ENCODE measurements around the gene DCAF4L1.

The DCAF4L1 gene

GRCh38 chr4:41969671-41970070, 11.9 kb upstream of the DCAF4L1 start:
- TF ChIP-seq CTCF (conservative IDR thresholded peaks at IDR 0.05) = no peak
- no peak overlapping the region for H3K27ac ChIP-seq

- TF ChIP-seq CTCF (conservative IDR thresholded peaks at IDR 0.05) = no peak
- no peak overlapping the region for H3K27ac ChIP-seq
These were observed 6.2 kb upstream of the DCAF4L1 start for GRCh38 chr4:41975341-41975740.

DNA sequence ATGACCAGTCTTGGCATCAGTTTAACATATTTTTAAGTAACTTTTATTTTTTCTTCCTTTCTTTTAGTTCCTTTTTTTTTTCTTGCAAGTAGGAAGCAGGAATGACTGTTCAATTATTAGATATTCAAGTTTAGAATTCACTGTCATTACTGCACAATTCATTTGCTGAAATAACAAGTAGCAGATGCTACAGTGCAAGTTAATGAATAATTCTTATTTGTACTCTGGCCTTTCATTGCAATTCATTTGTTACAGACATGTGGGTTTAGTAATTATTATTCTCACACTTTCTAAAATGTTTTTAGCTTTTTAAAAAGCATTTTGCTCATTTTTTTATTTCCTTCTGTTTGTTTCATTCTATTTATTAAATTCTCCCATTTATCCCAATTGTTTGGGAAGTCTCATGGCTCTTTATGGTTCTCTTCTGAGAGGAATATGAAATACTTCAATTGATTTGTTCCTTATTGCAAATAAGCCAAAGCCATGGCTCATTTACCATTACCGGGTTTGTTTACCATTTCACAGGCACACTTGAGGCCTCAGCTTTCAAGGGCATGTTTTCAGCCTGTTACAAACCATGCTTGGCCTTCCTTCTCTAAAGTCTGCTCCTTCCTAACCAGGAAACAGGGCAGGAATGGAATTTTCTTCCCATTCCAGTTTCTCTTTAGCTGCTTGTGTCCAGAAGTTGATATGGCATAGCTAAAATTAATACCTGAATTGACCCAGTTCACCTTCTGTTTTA, 4.6 kb upstream of the DCAF4L1 start:
- TF ChIP-seq CTCF (conservative IDR thresholded peaks at IDR 0.05) = no peak
- H3K27ac ChIP-seq = no peak overlapping the region

DNA sequence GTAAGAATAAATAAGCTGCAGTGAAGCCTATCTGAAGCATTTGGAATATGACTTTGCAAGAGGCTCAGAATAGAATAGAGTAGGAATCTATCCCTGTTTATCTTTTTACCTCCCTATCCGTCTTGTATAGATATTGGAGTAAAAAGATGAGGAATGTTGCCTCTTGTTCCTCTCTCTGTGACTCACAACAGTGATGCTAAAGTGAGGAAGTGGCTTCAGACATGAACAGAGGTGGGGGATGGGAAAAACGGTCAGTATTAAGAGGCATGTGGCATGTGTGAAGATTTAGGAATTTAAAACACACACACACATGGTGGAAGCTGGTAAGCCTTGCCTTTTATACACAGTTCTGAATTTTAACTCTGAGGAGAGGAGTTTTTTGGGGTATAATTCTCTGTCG, 3.8 kb upstream of the DCAF4L1 start:
- no peak for TF ChIP-seq CTCF (conservative IDR thresholded peaks at IDR 0.05)
- no peak overlapping the region for H3K27ac ChIP-seq

DNA sequence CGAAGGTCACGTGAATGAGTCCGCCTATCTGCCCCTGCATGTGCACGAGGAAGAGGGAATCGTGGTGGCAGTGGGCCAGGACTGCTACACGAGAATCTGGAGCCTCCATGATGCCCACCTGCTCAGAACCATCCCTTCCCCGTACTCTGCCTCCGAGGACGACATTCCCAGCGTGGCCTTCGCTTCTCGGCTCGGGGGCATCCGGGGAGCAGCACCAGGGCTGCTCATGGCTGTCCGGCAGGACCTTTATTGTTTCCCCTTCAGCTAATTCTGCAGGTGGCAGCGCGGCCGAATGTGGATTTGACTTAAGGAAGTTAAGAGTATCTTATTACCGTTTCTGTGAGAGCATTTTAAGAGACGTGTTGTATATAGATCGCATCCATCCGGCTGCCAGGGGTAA, 1.2 kb downstream of the DCAF4L1 start:
- no peak for TF ChIP-seq CTCF (conservative IDR thresholded peaks at IDR 0.05)
- H3K27ac ChIP-seq = no peak overlapping the region

- no peak overlapping the region for H3K27ac ChIP-seq
- no peak for TF ChIP-seq CTCF (conservative IDR thresholded peaks at IDR 0.05)
These were observed 3.6 kb downstream of the DCAF4L1 start for GRCh38 chr4:41985151-41985550.

GRCh38 chr4:41989994-41990364, 8.4 kb downstream of the DCAF4L1 start:
- H3K27ac ChIP-seq = peak overlapping the region; percentile 85
- no peak for TF ChIP-seq CTCF (conservative IDR thresholded peaks at IDR 0.05)
